Nephron progenitor cell (in vitro differentiated cells): Measurements from ENCODE around the gene DAP.
A peak's percentile ranks its signal among the peaks of the same experiment; 100 is the strongest.

Source experiments
- DNase-seq: peaks from one replicate; pipeline ENCODE4 v3.0.0; 2021
- H3K27ac Mint-ChIP-seq: 2 replicates; pipeline ENCODE4 v1.8.0; 2021; ENCODE audit warnings: mild to moderate bottlenecking, moderate library complexity, mixed read lengths
- H3K27me3 Mint-ChIP-seq: 2 replicates; pipeline ENCODE4 v1.8.0; 2021; ENCODE audit warnings: mild to moderate bottlenecking, low read depth, mixed read lengths; ENCODE audit not compliant: poor library complexity
- H3K36me3 Mint-ChIP-seq: 2 replicates; pipeline ENCODE4 v1.8.0; 2021; ENCODE audit warnings: low read depth, mixed read lengths
- H3K4me1 Mint-ChIP-seq: 2 replicates; pipeline ENCODE4 v1.8.0; 2021; ENCODE audit warnings: mixed read lengths
- H3K4me3 Mint-ChIP-seq: 2 replicates; pipeline ENCODE4 v1.8.0; 2021; ENCODE audit warnings: mild to moderate bottlenecking, moderate library complexity, mixed read lengths
- H3K9me3 Mint-ChIP-seq: 2 replicates; pipeline ENCODE4 v1.8.0; 2021; ENCODE audit warnings: mild to moderate bottlenecking, moderate library complexity, mixed read lengths
- CTCF ChIP-seq: fragments of 200-600 bp; sonication (generic); IDR thresholded peaks from 2 replicates; pipeline ENCODE4 v1.5.0; 2021; ENCODE audit warnings: antibody characterized with exemption

DAP gene

GRCh38 chr5:10671041-10672008 lies 89.7 kb downstream of the DAP start:
- DNase-seq = no peak
- no peak for TF ChIP-seq CTCF
- Mint-ChIP-seq H3K4me1 (peaks cover 19% of the 10 kb centered on the region), H3K4me3 (no peak overlapping the region), H3K27ac (peak overlapping the region; percentile 29), H3K9me3 (no peaks in the 10 kb centered on the region), H3K27me3 (peaks cover 13% of the 10 kb centered on the region), H3K36me3 (peaks cover 5% of the 10 kb centered on the region)

GRCh38 chr5:10669983-10670382 lies 91.1 kb downstream of the DAP start:
- TF ChIP-seq CTCF = no peak
- peaks cover 9% of the 10 kb centered on the region for H3K27me3 Mint-ChIP-seq
- H3K27ac Mint-ChIP-seq = no peak overlapping the region
- no peaks in the 10 kb centered on the region for H3K9me3 Mint-ChIP-seq
- no peaks in the 10 kb centered on the region for H3K36me3 Mint-ChIP-seq
- H3K4me3 Mint-ChIP-seq = no peak overlapping the region
- peaks cover 15% of the 10 kb centered on the region for H3K4me1 Mint-ChIP-seq
- DNase-seq = no peak

GRCh38 chr5:10668697-10669096 lies 92.3 kb downstream of the DAP start:
- Mint-ChIP-seq H3K27me3 (peaks cover 9% of the 10 kb centered on the region), H3K27ac (no peak overlapping the region), H3K36me3 (no peaks in the 10 kb centered on the region), H3K9me3 (no peaks in the 10 kb centered on the region), H3K4me3 (no peak overlapping the region), H3K4me1 (peaks cover 28% of the 10 kb centered on the region)
- no peak for TF ChIP-seq CTCF
- DNase-seq = no peak

GRCh38 chr5:10667431-10668057 lies 93.5 kb downstream of the DAP start:
- Mint-ChIP-seq H3K36me3 (no peaks in the 10 kb centered on the region), H3K9me3 (no peaks in the 10 kb centered on the region), H3K4me1 (peaks cover 33% of the 10 kb centered on the region), H3K4me3 (no peak overlapping the region), H3K27me3 (peaks cover 13% of the 10 kb centered on the region), H3K27ac (no peak overlapping the region)
- TF ChIP-seq CTCF = no peak
- DNase-seq = no peak

GRCh38 chr5:10666531-10667299 lies 94.3 kb downstream of the DAP start:
- Mint-ChIP-seq H3K27ac (no peak overlapping the region), H3K36me3 (no peaks in the 10 kb centered on the region), H3K4me3 (no peak overlapping the region), H3K27me3 (peaks cover 15% of the 10 kb centered on the region), H3K9me3 (no peaks in the 10 kb centered on the region), H3K4me1 (peaks cover 33% of the 10 kb centered on the region)
- no peak for TF ChIP-seq CTCF
- DNase-seq = no peak
